H1 (cell line): Measurements from ENCODE around the gene ZBTB7B. TPM values are rescaled to one million over a fixed set of nuclear protein-coding genes. Genes with fewer than 3 reads are reported as not detected.

Experiments used
- CTCF ChIA-PET: fragments of 300-600 bp; sonication (Branson Sonifier 250); formaldehyde crosslinking; loops from one replicate; lab custom pipeline; 2021; ENCODE audit not compliant: partially characterized antibody; lab: Charles Lee
- POLR2A ChIA-PET: fragments of 300-600 bp; sonication (Branson Sonifier 250); formaldehyde crosslinking; loops from one replicate; lab custom pipeline; 2021; ENCODE audit warnings: inconsistent platforms; ENCODE audit not compliant: partially characterized antibody; lab: Charles Lee
- DNase-seq, 2 experiments: peaks; one replicate each; pipeline versions ENCODE4 v3.0.0 to v3.0.0-alpha.2; 2010 to 2022; ENCODE audit warnings: low spot score in 2 of 2, low read depth in 1 of 2, mixed read lengths in 1 of 2
- FAIRE-seq: peaks from 2 replicates; lab custom pipeline; 2011; peaks lifted over from hg19 to GRCh38; lab: Jason Lieb, UNC
- H2AFZ ChIP-seq: 2 replicates; pipeline ENCODE4 v1.8.1; 2012; ENCODE audit warnings: low read length, inconsistent platforms
- H2AK5ac ChIP-seq: 2 replicates; pipeline ENCODE4 v1.6.1; 2013; ENCODE audit warnings: low read depth, low read length
- H2BK120ac ChIP-seq: replicated peaks from 2 replicates; pipeline ENCODE3; 2013; ENCODE audit warnings: low read depth, low read length, inconsistent platforms
- H2BK12ac ChIP-seq: 2 replicates; pipeline ENCODE4 v1.6.1; 2013; ENCODE audit warnings: low read depth, low read length
- H2BK15ac ChIP-seq: 2 replicates; pipeline ENCODE4 v1.6.1; 2013; ENCODE audit warnings: low read length
- H2BK20ac ChIP-seq: 2 replicates; pipeline ENCODE4 v1.6.1; 2013; ENCODE audit warnings: low read length
- H2BK5ac ChIP-seq: 2 replicates; pipeline ENCODE4 v1.6.1; 2013; ENCODE audit warnings: low read depth, low read length
- H3K14ac ChIP-seq: 2 replicates; pipeline ENCODE4 v1.6.1; 2013; ENCODE audit warnings: inconsistent platforms; ENCODE audit not compliant: insufficient read length
- H3K18ac ChIP-seq: 2 replicates; pipeline ENCODE4 v1.6.1; 2013; ENCODE audit warnings: low read length; ENCODE audit errors: extremely low read depth
- H3K23ac ChIP-seq: 2 replicates; pipeline ENCODE4 v1.6.1; 2013; ENCODE audit warnings: inconsistent platforms; ENCODE audit not compliant: insufficient read length
- H3K23me2 ChIP-seq: 2 replicates; pipeline ENCODE4 v1.6.1; 2013; ENCODE audit warnings: low read depth, low read length
- H3K27ac ChIP-seq: 2 replicates; pipeline ENCODE4 v1.6.1; 2011; ENCODE audit warnings: low read depth, low read length, inconsistent platforms
- H3K27me3 ChIP-seq, 4 experiments: replicated peaks in 1 of 4; 1 replicate in 1 of 4; 2 replicates in 3 of 4; pipeline versions ENCODE4 v1.6.1 to v1.8.1; 2011 to 2013; ENCODE audit warnings: low read length in 3 of 4, mild to moderate bottlenecking in 3 of 4, inconsistent platforms in 2 of 4, mixed read lengths in 2 of 4, moderate library complexity in 1 of 4; ENCODE audit not compliant: control insufficient read depth in 3 of 4, insufficient read depth in 3 of 4; ENCODE audit errors: extremely low read depth in 1 of 4
- H3K36me3 ChIP-seq, 4 experiments: 2 replicates each; pipeline versions ENCODE4 v1.6.1 to v1.8.1; 2011 to 2013; ENCODE audit warnings: mild to moderate bottlenecking in 4 of 4, low read length in 3 of 4, moderate library complexity in 2 of 4, control low read depth in 1 of 4, inconsistent platforms in 1 of 4; ENCODE audit not compliant: insufficient read depth in 4 of 4, control insufficient read depth in 2 of 4
- H3K4ac ChIP-seq: replicated peaks from 2 replicates; pipeline ENCODE3; 2013; ENCODE audit warnings: low read length, low read depth, mixed read lengths, inconsistent platforms; ENCODE audit not compliant: insufficient read length
- H3K4me1 ChIP-seq, 4 experiments: replicated peaks in 1 of 4; 1 replicate in 1 of 4; 2 replicates in 3 of 4; pipeline versions ENCODE4 v1.6.1 to v1.8.1; 2011 to 2013; ENCODE audit warnings: low read length in 3 of 4, inconsistent platforms in 2 of 4, mixed read lengths in 1 of 4; ENCODE audit not compliant: insufficient read depth in 4 of 4, control insufficient read depth in 3 of 4
- H3K4me2 ChIP-seq, 2 experiments: 2 replicates each; pipeline versions ENCODE4 v1.6.1 to v1.8.1; 2011 to 2013; ENCODE audit warnings: low read depth in 2 of 2, low read length in 2 of 2, control low read depth in 1 of 2, inconsistent platforms in 1 of 2, mild to moderate bottlenecking in 1 of 2; ENCODE audit not compliant: insufficient read depth in 1 of 2
- H3K4me3 ChIP-seq, 4 experiments: fragments of 200-600, 300-600 bp in 1 of 4; sonication (generic), shearing (Covaris generic), sonication (Bioruptor Twin) in 1 of 4; 2 replicates each; pipeline versions ENCODE4 v1.5.1 to v1.8.1; 2011 to 2016; ENCODE audit warnings: low read length in 4 of 4, low read depth in 3 of 4, control low read depth in 2 of 4, inconsistent platforms in 2 of 4, mild to moderate bottlenecking in 2 of 4, mixed read lengths in 1 of 4, moderate library complexity in 1 of 4; ENCODE audit not compliant: insufficient read depth in 2 of 4; ENCODE audit errors: extremely low read depth in 1 of 4
- H3K56ac ChIP-seq: replicated peaks from 2 replicates; pipeline ENCODE3; 2013; ENCODE audit warnings: low read depth, mild to moderate bottlenecking, mixed read lengths, low read length, inconsistent platforms; ENCODE audit not compliant: insufficient read length
- H3K79me1 ChIP-seq: 2 replicates; pipeline ENCODE4 v1.6.1; 2013; ENCODE audit warnings: low read depth, low read length, control low read depth
- H3K79me2 ChIP-seq, 2 experiments: 2 replicates each; pipeline versions ENCODE4 v1.6.1 to v1.8.1; 2012 to 2013; ENCODE audit warnings: low read length in 2 of 2, mild to moderate bottlenecking in 2 of 2, inconsistent platforms in 1 of 2; ENCODE audit not compliant: insufficient read depth in 2 of 2, control insufficient read depth in 1 of 2
- H3K9ac ChIP-seq, 4 experiments: replicated peaks in 1 of 4; 1 replicate in 1 of 4; 2 replicates in 3 of 4; pipeline versions ENCODE4 v1.6.1 to v1.8.1; 2011 to 2013; ENCODE audit warnings: low read depth in 3 of 4, low read length in 3 of 4, control low read depth in 2 of 4, mild to moderate bottlenecking in 2 of 4, moderate library complexity in 2 of 4, inconsistent platforms in 1 of 4; ENCODE audit errors: extremely low read depth in 1 of 4
- H3K9me3 ChIP-seq, 2 experiments: 2 replicates each; pipeline versions ENCODE4 v1.6.1 to v1.8.1; 2012 to 2013; ENCODE audit warnings: mild to moderate bottlenecking in 2 of 2, moderate library complexity in 2 of 2, control low read depth in 1 of 2, inconsistent platforms in 1 of 2, low read depth in 1 of 2, low read length in 1 of 2, mixed read lengths in 1 of 2; ENCODE audit not compliant: insufficient read depth in 2 of 2
- H4K20me1 ChIP-seq, 2 experiments: replicated peaks in 1 of 2; 2 replicates each; pipeline versions ENCODE3 to v1.8.1; 2011 to 2013; ENCODE audit warnings: inconsistent platforms in 2 of 2, low read length in 2 of 2, mild to moderate bottlenecking in 1 of 2; ENCODE audit not compliant: insufficient read depth in 2 of 2, control insufficient read depth in 1 of 2
- H4K5ac ChIP-seq: 2 replicates; pipeline ENCODE4 v1.6.1; 2013; ENCODE audit warnings: low read length, low read depth, mixed read lengths, inconsistent platforms; ENCODE audit not compliant: insufficient read length
- H4K8ac ChIP-seq: 2 replicates; pipeline ENCODE4 v1.8.0; 2013; ENCODE audit warnings: mild to moderate bottlenecking, moderate library complexity, low read length, inconsistent platforms; ENCODE audit not compliant: insufficient read depth; ENCODE audit errors: extremely low read depth
- H4K91ac ChIP-seq: replicated peaks from 2 replicates; pipeline ENCODE3; 2013; ENCODE audit warnings: low read length, mixed read lengths, inconsistent platforms; ENCODE audit not compliant: insufficient read length
- BRCA1 ChIP-seq: IDR thresholded peaks from 2 replicates; pipeline ENCODE4 v1.6.1; 2012; ENCODE audit warnings: low read depth, low read length, improper control_type of control experiment
- GABPA ChIP-seq: IDR thresholded peaks from 2 replicates; pipeline ENCODE4 v1.6.1; 2011; ENCODE audit warnings: mild to moderate bottlenecking, low read length, moderate library complexity, borderline replicate concordance; ENCODE audit not compliant: insufficient read depth
- HDAC6 ChIP-seq: IDR thresholded peaks from one replicate; pipeline ENCODE4 v1.7.1; 2012; ENCODE audit warnings: low read depth, mild to moderate bottlenecking, inconsistent platforms, low read length, moderate library complexity
- JUN ChIP-seq: IDR thresholded peaks from 2 replicates; pipeline ENCODE4 v1.6.1; 2011; ENCODE audit warnings: low read depth, mild to moderate bottlenecking, improper control_type of control experiment, low read length
- JUND ChIP-seq: IDR thresholded peaks from 2 replicates; pipeline ENCODE4 v1.6.1; 2011; ENCODE audit warnings: mild to moderate bottlenecking, improper control_type of control experiment, low read length
- KDM4A ChIP-seq: IDR thresholded peaks from one replicate; pipeline ENCODE4 v1.7.1; 2012; ENCODE audit warnings: low read depth, mild to moderate bottlenecking, moderate library complexity, low read length, inconsistent platforms; ENCODE audit not compliant: severe bottlenecking
- MAFK ChIP-seq: IDR thresholded peaks from 2 replicates; pipeline ENCODE4 v1.6.1; 2012; ENCODE audit warnings: low read depth, mild to moderate bottlenecking, improper control_type of control experiment, low read length
- NANOG ChIP-seq: IDR thresholded peaks from 2 replicates; pipeline ENCODE4 v1.6.1; 2011; ENCODE audit warnings: low read length, low read depth, mild to moderate bottlenecking, inconsistent platforms; ENCODE audit not compliant: insufficient read depth, poor library complexity, severe bottlenecking
- RNF2 ChIP-seq: fragments of 200-900, 300-1000 bp; sonication (generic); IDR thresholded peaks from 2 replicates; pipeline ENCODE4 v1.7.1; 2016; ENCODE audit warnings: borderline replicate concordance, low read depth, mild to moderate bottlenecking, antibody characterized with exemption, low read length; ENCODE audit not compliant: poor library complexity, severe bottlenecking; ENCODE audit errors: missing control alignments
- WGBS, 2 experiments: shearing (Covaris generic) in 1 of 2; methylation state at CpG; one replicate each; pipeline versions ENCODE4 v1.1.6 to v1.1.7; 2013 to 2015; ENCODE audit warnings: low lambda C conversion rate in 2 of 2, mixed read lengths in 2 of 2, inconsistent platforms in 1 of 2, low coverage in 1 of 2, missing lambda C conversion rate in 1 of 2; ENCODE audit not compliant: insufficient replicate concordance in 2 of 2, insufficient coverage in 1 of 2, insufficient read length in 1 of 2; ENCODE audit errors: extremely low coverage in 1 of 2, missing lambda C conversion rate in 1 of 2; 5-methylcytosine and 5-hydroxymethylcytosine counted together
- polyA plus RNA-seq, 7 experiments: library from polyadenylated mRNA; depleted of rRNA in 3 of 7; stranded (reverse) in 5 of 7; unstranded in 2 of 7; fragments of >200 nt in 5 of 7; fragments of 200-250 nt in 2 of 7; gene quantifications; 1 replicate in 5 of 7; 2 replicates in 1 of 7; 4 replicates in 1 of 7; pipeline versions ENCODE4 v1.2.1 to v1.2.3, GENCODE V29; 2011 to 2013; ENCODE audit warnings: missing spikeins in 2 of 7, mixed read lengths in 2 of 7
- total RNA-seq: library from RNA; stranded (reverse); fragmentation: NEBNext Ultra II Directional; extraction: Animal tissue kit (Norgen Biotek cat#: 25700); gene quantifications from 2 replicates; pipeline ENCODE4 v1.2.1, GENCODE V29; 2021
- TF ChIP-seq, protein P1 (sequence below): IDR thresholded peaks from 2 replicates; pipeline ENCODE4 v1.6.1; 2012; ENCODE audit warnings: inconsistent platforms

ZBTB7B gene
- total and polyA plus RNA-seq, 2 of the 8 experiments (the other 6 are each of a cell fraction or from before 2014, with no cell fraction given) = 24.5 to 36.9 TPM

GRCh38 chr1:155032886-155033285 is 30.3 kb downstream of the ZBTB7B start:
- Histone ChIP-seq H3K4me1 (no peaks in the 10 kb centered on the region; a peak in 1 of 7 replicates), H3K9me3 (no peaks in the 10 kb centered on the region), H3K23me2 (no peaks in the 10 kb centered on the region), H3K4me2 (no peak overlapping the region), H3K23ac (no peak overlapping the region), H3K14ac (no peak overlapping the region), H3K18ac (no peak overlapping the region), H2BK15ac (no peak overlapping the region), H3K79me2 (no peaks in the 10 kb centered on the region), H4K5ac (no peak overlapping the region), H3K4ac (no peak overlapping the region), H2BK20ac (no peak overlapping the region), H3K27ac (no peak overlapping the region), H4K91ac (no peak overlapping the region), H3K4me3 (no peak overlapping the region), H4K8ac (peak overlapping the region; percentile 25; the same call in 1 of the 2 replicates), H3K27me3 (0 out of 7 replicates have a peak, but pooled peaks cover 0 to 2% (median 0%) of the 10 kb centered on the region in 4 experiments), H3K9ac (no peak overlapping the region), H2AFZ (no peak overlapping the region), H3K79me1 (no peaks in the 10 kb centered on the region), H2BK12ac (no peak overlapping the region), H2AK5ac (no peak overlapping the region), H3K36me3 (no peaks in the 10 kb centered on the region), H2BK120ac (no peak overlapping the region), H4K20me1 (no peaks in the 10 kb centered on the region), H2BK5ac (no peak overlapping the region), H3K56ac (no peak overlapping the region)
- TF ChIP-seq MAFK = no peak
- TF ChIP-seq JUN = no peak
- TF ChIP-seq JUND = no peak
- TF ChIP-seq NANOG = no peak
- no peak for TF ChIP-seq RNF2
- TF ChIP-seq GABPA = no peak
- no peak for TF ChIP-seq BRCA1
- TF ChIP-seq, protein P1, sequence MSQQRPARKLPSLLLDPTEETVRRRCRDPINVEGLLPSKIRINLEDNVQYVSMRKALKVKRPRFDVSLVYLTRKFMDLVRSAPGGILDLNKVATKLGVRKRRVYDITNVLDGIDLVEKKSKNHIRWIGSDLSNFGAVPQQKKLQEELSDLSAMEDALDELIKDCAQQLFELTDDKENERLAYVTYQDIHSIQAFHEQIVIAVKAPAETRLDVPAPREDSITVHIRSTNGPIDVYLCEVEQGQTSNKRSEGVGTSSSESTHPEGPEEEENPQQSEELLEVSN = no peak
- TF ChIP-seq KDM4A = no peak
- no peak for TF ChIP-seq HDAC6
- CTCF ChIA-PET = interaction anchor here (0.9 to 9.5 kb wide), 8 partner anchors 11 to 52 kb away, joined by 3 to 76 read pairs (median 8); partner anchors contain the start of gene ADAM15
- no peak for DNase-seq
- POLR2A ChIA-PET = interaction anchor here (0.7 to 8.8 kb wide), 4 partner anchors 9 to 96 kb away, joined by 3 to 60 read pairs (median 5); partner anchors contain the start of gene PMVK
- no peak for FAIRE-seq
- WGBS, 2 experiments = 92% methylated on average over 11 of the region's 12 CpGs; no CpG with 5 or more reads in 1 of the 2 experiments
